NCI-H1930 (cell line): Measurements from ENCODE around the gene SPDYE6.
"Not testable (repeated sequence)": the region's sequence is repeated elsewhere in the genome, so short reads cannot be mapped to it uniquely, and the experiment has no call there.

ENCODE experiments used
- DNase-seq, 2 experiments: peaks; one replicate each; lab custom pipeline; 2025; lab: John Stamatoyannopoulos, UW

The SPDYE6 gene

DNA sequence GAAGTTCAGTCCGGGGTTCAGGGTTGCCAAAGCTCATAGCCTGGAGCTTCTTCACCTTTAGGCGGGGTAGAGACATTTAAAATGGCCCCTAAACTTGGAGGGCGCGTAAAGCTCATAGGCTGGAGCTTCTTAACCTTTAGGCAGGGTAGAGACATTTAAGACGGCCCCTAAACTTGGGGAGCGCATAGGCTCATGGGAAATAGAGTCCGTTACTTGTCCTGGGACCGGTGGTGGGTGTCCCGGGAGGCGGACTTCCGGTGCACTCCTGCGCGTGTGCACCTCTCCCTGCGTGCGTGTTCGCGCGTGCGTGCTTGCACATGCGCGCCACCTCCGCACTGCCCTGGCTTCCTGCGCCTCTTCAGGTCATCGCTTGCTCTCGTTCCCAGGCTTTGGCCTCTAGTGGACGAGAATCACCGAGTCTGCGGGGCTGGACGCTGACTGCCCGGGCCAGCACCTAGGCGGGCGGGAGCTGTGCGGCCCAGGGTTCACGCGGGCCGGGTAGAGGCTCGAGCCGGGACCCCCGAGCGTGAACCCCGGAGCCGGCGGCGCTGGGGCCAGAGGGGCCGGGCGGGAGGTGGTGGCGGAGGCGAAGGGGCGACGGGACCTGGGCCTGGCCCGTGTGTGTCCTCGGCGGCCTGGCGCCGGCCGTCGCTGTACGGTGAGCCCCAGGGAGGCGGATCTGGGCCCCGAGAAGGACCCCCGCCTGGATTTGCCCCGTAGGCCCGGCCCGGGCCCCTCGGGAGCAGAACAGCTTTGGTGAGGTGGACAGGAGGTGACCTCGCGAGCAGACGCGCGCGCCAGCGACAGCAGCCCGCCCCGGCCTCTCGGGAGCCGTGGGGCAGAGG, 7.5 kb upstream of the SPDYE6 start:
- DNase-seq = peak; percentile 97 to 99

DNA sequence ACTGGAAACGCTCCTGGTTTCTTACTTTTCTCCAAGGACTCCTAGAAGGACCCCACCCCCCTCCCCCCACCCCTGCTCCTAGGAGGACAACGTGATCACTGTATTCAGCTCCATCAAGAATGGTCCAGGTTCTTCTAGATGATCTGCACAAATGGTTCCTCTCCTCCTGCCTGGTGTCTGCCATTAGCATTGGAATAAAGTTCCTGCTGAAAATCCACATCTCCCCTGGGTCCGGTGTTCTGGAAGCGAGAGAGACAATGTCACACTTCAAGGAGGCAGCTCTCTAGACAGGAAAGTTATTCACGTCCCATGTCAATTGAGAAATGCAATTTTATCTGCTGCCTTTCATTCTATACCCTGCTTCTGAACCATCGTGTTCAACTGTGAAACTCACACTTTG, 9.3 kb downstream of the SPDYE6 start:
- DNase-seq = not testable (repeated sequence)

DNA sequence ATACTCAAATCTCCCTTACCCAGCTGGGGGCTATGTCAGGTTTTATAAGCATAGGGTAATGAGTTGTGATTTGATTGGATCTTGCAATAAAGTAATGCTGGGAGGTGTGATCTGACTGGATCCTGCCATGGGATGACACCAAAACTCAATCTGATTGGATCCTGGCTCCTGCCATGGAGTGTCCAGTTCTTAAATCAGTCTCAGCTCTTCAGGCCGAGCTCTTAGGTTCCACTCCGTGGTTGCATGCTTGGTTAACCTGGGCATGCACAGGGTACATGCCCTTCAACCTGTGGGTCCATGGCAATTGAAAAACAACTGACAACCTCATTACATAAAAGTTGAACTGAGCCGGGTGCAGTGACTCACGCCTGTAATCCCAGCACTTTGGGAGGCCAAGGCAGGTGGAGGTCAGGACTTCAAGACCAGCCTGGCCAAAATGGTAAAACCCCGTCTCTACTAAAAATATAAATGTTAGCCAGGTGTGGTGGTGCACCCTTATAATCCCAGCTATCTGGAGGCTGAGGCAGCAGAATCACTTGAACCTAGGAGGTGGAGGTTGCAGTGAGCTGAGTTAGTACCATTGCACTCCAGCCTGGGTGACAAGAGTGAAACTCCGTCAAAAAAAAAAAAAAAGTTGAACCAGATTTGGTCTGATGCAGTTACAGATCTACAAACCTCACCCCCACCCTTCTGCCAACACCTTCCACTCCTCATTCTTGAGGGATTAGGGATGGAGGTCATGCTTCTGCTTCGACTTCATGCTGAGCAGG, 15.5 kb downstream of the SPDYE6 start:
- DNase-seq = not testable (repeated sequence)

DNA sequence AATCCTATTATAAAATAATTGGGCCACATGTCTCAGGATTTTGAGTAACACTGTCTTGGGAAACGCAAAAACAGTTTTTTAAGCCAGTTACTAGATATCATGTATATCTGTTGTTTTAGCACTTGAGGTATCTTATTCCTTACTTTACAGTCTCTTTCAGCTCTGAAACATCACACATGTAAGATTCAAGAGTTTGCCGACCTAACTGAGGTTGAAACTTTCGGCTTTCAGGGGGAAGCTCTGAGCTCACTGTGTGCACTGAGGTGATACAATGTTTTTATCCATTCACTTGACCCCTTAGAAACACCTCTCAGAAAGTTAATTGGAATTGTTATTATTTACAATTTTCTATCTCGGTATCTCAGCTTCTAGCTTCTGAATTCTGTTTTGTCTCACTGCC, 18.8 kb downstream of the SPDYE6 start:
- DNase-seq = not testable (repeated sequence)

DNA sequence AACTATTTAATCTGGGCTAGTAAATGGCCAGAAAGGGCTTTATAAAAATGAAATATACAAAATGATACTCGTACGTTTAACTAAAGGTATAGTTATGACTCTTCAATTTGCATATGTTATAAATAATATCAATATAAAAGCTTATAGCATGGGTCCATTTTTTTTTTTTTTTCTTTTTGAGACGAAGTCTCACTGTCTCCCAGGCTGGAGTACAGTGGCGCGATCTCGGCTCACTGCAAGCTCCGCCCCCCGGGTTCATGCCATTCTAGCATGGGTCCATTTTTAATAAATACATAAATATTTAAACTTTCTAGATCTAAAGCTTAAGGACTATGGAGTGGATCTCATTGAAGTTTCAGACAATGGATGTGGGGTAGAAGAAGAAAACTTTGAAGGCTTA, 19.2 kb downstream of the SPDYE6 start:
- DNase-seq = not testable (repeated sequence)

DNA sequence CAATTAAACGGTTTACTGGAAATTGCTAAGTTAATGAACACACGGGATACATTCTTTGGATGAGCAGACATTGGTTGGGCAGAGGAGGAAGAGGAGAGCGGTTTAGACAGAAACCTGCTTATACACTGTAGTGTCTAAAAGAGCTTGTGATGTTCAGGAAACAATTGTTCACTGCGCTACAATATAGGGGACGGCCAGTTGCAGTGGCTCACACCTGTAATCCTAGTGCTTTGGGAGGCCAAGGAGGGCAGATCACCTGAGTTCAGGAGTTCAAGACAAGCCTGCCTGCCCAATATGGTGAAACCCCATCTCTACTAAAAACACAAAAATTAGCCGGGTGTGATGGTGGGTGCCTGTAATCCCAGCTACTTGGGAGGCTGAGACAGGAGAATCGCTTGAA, 20.7 kb downstream of the SPDYE6 start:
- DNase-seq = not testable (repeated sequence)

DNA sequence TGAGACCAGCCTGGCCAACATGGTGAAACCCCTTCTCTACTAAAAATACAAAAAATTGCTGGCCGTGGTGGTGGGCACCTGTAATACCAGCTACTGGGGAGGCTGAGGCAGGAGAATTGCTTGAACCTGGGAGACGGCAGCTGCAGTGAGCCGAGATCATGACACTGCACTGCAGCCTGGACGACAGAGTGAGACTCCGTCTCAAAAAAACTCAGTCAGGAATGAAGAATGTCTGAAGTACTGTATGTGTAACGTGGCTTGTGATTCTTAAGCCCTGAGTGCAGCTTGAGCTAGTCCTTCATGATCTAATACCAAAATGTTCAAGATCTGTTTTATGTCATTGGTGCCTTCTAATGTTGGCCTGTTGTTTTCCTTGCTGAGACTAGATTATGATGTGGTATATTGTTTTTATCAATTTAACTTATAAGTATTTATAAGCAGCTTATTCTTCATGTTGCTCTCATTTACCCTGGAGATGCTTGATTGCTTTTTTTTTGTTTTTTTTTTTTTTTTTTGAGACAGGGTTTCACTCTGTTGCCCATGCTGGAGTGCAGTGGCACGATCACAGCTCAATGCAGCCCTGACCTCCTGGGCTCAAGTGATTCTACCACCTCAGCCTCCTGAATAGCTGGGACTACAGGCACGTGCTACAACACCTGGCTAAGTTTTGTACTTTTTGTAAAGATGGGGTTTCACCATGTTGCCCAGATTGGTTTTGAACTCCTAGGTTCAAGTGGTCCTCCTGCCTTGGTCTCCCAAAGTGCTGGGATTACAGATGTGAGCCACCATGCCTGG, 25.4 kb downstream of the SPDYE6 start:
- DNase-seq = not testable (repeated sequence)

DNA sequence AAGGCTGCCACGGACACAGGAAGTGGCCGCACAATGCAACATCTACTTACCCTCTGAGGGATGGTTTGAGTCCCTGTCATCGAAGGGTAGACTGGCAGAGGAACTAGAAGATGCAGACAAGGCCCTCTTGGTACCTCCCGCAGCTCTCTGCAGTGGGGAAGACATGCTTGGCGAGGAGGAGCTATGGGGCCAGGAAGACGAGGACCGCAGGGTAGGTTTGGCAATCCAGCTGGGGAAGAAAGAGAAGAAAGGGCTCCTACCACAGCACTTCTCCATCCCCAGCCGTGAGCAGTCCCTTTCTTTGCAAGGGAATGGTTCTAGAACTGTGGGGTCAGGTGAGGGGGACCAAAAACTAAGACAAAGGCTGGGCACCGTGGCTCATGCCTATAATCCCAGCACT, 26.9 kb downstream of the SPDYE6 start:
- not testable (repeated sequence) for DNase-seq

DNA sequence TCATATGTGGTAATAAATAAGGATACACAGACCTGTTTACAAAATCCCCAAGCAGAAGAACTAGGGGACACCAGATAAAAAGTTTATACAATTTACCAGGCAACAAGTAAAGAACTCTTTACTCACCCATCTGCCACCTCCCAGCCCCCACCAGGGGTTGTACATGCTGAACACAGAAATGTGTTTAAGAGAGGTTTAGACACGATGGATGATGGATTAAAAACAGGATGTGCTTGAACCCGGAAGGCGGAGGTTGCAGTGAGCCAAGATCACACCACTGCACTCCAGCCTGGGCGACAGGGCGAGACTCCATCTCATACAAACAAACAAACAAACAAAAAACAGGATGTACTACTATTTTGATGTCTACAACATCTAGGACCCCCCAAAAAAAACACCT, 27.4 kb downstream of the SPDYE6 start:
- not testable (repeated sequence) for DNase-seq

DNA sequence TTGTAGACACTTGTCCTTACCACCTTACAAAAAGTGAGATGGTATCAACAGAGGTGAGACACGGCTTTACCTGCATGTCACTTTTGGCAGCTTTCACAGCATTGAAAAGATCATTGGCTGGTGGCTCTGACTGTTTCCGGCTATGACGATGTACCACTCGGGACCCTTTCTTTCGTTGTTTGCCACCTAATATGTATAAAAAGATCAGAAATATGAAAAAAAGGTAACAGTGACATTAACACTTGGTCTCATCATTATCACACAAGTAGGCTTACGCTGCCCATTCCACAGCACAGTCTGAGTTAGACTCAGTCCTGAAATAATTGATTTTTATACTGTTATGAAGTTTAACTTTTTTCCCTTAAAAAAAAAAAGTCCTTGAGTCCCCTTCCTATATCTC, 29.1 kb downstream of the SPDYE6 start:
- not testable (repeated sequence) for DNase-seq

DNA sequence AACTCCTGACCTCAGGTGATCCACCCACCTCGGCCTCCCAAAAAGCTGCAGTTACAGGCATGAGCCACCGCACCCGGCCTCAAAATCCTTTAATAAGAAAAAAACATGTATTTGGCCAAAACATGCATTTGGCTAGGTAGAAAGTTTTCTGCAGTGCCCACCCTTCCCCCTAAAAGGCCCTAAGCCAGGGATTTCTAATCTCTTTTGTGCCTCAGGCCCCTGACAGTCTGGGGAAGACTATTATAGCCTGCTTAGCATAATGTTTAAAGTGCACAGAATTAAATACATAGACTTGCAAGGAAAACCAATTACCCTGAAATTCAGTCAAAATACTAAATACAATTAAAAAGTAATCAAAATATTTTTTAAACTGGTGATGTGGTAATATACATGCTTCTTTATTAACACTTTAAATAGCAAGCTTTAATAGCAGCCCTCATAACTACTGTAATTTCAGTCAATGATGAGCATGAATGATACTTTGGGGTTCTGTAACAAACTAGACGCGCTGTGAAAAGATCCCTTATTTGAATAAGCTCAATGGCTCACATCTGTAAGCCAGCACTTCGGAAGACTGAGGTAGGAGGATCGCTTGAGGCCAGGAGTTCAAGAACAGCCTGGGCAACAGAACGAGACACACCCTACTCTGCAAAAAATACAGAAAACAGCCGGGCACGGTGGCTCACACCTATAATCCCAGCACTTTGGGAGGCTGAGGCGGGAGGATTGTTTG, 29.9 kb downstream of the SPDYE6 start:
- DNase-seq = no peak

DNA sequence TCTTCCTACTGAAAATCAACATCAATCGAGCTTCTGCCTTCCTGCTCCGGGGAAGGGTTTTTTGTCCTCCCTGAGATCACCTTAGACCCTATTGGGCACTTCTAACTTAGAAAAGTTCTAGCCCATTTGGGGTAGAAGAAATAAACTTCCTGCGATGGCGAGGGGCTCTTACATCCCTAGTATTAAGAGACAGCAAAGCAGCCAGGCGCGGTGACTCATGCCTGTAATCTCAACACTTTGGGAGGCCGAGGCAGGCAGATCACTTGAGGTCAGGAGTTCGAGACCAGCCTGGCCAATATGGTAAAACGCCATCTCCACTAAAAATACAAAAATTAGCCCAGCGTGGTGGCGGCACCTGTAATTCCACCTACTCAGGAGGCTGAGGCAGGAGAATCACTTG, 31.1 kb downstream of the SPDYE6 start:
- not testable (repeated sequence) for DNase-seq

DNA sequence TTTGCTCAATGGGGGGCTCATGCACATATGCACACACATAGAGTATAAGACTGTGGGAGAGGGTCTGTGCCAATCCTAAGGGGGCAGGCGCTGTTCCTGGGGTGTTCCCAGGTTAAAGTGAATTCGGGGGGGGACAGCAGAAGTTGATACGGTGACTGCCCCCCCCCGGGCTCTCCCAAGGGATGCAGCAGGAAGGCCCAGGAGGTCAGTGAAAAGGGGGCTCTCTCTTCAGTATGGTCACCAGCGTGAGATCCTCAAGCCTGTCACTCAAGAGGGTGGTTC, 32.4 kb downstream of the SPDYE6 start:
- no peak for DNase-seq

DNA sequence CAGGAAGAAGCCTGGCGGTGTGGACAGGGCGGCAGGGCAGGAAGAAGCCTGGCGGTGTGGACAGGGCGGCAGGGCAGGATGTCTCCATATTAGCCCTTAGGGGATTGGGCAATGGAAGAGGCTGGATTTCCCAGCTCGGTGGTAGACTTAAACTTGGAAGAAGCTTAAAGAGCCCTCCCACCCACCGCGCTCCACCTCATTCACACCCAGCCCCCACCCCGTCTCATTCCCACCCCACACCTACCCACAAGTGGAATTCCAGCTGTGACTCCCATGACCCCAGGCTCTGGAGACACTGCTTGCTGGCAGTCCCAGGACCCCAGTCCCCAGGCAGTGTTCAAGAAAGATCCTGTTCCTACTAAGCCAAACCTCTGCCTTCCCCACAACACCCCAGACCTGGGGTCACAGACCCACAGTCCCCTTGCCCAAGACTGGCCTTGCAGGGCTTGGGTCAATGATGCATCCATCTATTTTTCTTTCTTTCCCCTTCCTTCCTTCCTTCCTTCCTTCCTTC, 34.0 kb downstream of the SPDYE6 start:
- DNase-seq = no peak

DNA sequence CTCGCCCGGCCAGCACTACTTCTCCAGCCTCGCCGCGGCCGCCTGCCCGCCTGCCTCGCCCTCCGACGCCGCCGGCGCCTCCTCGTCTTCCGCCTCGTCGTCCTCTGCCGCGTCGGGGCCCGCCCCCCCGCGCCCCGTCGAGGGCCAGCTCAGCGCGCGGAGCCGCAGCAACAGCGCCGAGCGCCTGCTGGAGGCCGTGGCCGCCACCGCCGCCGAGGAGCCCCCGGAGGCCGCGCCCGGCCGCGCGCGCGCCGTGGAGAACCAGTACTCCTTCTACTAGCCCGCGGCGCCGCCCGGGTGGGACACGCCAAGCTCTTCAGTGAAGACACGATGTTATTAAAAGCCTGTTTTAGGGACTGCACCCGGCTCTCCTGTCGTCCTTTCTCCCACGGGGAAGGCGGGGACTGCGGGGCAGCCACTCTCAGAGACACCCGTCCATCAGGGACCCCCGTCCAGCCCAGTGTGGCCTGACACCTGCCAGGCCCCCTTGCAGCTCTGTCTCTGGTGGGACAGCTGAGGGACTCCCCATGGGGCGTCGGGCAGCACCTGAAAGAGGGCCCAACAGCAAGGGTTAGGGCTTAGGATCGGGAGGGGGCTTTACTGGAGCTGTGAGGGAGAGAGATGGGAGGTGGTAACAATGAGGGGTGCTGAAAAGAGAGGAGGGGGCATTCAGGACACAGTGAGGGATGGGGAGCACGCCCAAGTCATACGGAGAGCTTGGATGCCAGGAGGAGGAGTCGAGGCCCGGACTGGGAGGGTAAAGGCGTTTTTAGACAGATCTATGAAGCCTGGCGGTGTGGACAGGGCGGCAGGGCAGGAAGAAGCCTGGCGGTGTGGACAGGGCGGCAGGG, 34.7 kb downstream of the SPDYE6 start:
- DNase-seq = no peak

DNA sequence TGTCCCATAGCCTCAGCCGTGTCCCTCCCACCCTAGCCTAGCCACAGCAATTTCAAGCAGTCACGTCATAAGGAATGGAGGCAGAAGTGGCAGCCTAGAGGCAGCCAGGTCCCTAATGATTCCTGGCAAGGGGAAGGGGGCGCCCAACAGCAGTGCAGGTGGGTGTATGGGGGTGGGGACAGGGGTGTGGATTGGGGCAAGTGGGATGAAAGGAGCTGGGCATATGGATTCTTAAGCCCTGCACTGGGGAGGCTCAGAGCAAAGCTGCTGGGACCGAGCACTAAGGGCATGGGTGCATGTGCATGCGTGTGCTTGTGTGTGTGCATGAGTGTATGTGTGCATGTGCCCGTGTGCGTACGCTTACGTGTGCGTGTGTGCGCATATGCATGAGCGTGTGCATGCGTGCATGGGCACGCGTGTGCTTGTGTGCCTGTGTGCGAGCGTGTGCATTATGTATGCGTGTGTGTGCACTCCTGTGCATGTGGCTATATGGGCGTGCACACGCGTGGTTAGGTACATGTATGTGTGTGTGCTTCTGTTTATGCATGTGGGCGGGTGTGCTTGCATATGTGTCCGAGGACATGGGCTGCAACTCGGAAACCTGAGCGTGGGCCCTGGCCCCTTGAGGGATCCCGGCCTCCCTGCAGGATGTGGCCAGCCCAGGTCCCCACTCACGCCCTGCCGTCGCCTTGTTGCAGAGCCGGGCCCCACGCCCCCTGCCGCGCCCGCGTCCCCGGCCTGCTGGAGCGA, 35.5 kb downstream of the SPDYE6 start:
- no peak for DNase-seq

DNA sequence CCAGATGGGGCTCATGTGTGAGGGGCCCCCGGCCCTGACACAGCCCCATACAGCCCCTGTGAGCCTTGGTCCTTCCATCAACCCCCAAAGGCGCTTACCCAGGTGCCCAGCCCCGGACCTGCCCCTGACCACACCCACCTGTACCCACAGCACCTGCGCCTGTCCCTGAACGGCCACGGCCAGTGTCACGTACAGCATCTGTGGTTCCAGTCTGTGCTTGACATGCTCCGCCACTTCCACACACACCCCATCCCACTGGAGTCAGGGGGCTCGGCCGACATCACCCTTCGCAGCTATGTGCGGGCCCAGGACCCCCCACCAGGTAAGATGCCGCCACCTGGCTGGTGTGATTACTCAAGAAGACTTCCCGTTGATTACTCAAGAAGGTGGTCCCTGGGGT, 36.1 kb downstream of the SPDYE6 start:
- no peak for DNase-seq

DNA sequence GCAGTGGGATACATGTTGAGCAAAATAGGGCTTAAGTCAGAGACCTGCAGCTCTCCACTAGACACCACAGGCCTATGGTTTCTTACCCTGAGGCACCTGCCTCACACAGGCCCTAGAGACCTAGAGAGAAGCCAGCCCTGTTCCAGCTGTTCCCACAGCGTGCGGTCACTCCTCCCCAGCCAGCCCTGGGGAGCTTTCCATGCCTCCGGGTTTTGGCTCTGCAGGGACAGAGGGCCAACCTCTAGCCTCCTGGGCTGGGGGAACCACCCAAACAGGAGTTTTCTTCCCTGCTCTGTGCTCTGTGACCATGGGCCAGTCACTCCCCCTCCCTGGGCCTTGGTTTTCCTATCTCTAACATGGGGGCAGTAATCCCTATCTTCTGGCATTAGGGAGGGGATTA, 36.6 kb downstream of the SPDYE6 start:
- no peak for DNase-seq

DNA sequence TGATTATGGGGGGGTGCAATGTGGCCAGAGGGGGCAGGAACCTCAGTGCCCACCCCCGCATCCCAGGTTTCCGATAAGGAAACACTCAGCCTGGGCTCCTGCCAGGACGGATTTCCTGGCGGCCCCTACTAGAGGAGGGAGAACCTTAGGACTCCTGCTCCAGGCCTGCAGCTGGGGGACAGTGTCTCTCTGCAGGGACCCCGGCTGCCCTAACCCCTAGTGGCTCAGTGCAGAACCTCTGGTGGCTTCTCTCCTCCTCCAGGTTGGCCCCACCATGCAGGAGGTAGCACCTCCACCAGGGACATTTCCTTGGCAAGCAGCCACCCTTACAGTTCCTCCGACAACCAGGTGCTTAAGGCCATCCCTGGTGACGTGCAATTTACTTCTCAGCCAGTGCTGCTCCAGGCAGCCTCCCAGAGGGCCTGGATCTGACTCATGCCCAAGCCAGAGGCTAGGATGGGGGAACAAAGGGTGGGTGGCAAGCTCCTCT, 37.7 kb downstream of the SPDYE6 start:
- DNase-seq = no peak
